ENCODE measurements around the gene CSNK1A1L.

The CSNK1A1L gene

GRCh38 chr13:37107456-37107855 lies 2.0 kb upstream of the CSNK1A1L start:
- Histone ChIP-seq H3K27ac (no peak overlapping the region), H3K36me3 (no peaks in the 10 kb centered on the region), H3K4me3 (ENCODE audit: low read depth, low read length) (no peak overlapping the region), H3K27me3 (ENCODE audit: insufficient read depth, low read depth, severe bottlenecking) (no peaks in the 10 kb centered on the region), H3K9me3 (ENCODE audit: severe bottlenecking) (no peaks in the 10 kb centered on the region)
- no peak for DNase-seq
- TF ChIP-seq CTCF (IDR thresholded peaks at IDR 0.05; ENCODE audit: low read depth, low read length): no peak

- H3K9me3 ChIP-seq (ENCODE audit: severe bottlenecking): no peaks in the 10 kb centered on the region
- H3K27me3 ChIP-seq (ENCODE audit: insufficient read depth, low read depth, severe bottlenecking): no peaks in the 10 kb centered on the region
- H3K36me3 ChIP-seq: no peaks in the 10 kb centered on the region
- H3K4me3 ChIP-seq (ENCODE audit: low read depth, low read length): no peak overlapping the region
- no peak for TF ChIP-seq CTCF (IDR thresholded peaks at IDR 0.05; ENCODE audit: low read depth, low read length)
- no peak for DNase-seq
- H3K27ac ChIP-seq: no peak overlapping the region
Measured at GRCh38 chr13:37106642-37107041, 1.2 kb upstream of the CSNK1A1L start.

- Histone ChIP-seq H3K9me3 (ENCODE audit: severe bottlenecking) (no peaks in the 10 kb centered on the region), H3K4me3 (ENCODE audit: low read depth, low read length) (no peak overlapping the region), H3K36me3 (no peaks in the 10 kb centered on the region), H3K27me3 (ENCODE audit: insufficient read depth, low read depth, severe bottlenecking) (no peaks in the 10 kb centered on the region), H3K27ac (no peak overlapping the region)
- no peak for DNase-seq
- TF ChIP-seq CTCF (IDR thresholded peaks at IDR 0.05; ENCODE audit: low read depth, low read length): no peak
Measured at GRCh38 chr13:37102896-37103295, 2.6 kb downstream of the CSNK1A1L start.

- Histone ChIP-seq H3K9me3 (ENCODE audit: severe bottlenecking) (no peaks in the 10 kb centered on the region), H3K27ac (no peak overlapping the region), H3K27me3 (ENCODE audit: insufficient read depth, low read depth, severe bottlenecking) (no peaks in the 10 kb centered on the region), H3K36me3 (no peaks in the 10 kb centered on the region), H3K4me3 (ENCODE audit: low read depth, low read length) (no peak overlapping the region)
- no peak for TF ChIP-seq CTCF (IDR thresholded peaks at IDR 0.05; ENCODE audit: low read depth, low read length)
- DNase-seq: no peak
Measured at GRCh38 chr13:37101201-37101600, 4.3 kb downstream of the CSNK1A1L start.

GRCh38 chr13:37100731-37101130 lies 4.7 kb downstream of the CSNK1A1L start:
- Histone ChIP-seq H3K27ac (no peak overlapping the region), H3K4me3 (ENCODE audit: low read depth, low read length) (no peak overlapping the region), H3K9me3 (ENCODE audit: severe bottlenecking) (no peaks in the 10 kb centered on the region), H3K36me3 (no peaks in the 10 kb centered on the region), H3K27me3 (ENCODE audit: insufficient read depth, low read depth, severe bottlenecking) (no peaks in the 10 kb centered on the region)
- TF ChIP-seq CTCF (IDR thresholded peaks at IDR 0.05; ENCODE audit: low read depth, low read length): no peak
- no peak for DNase-seq

- no peaks in the 10 kb centered on the region for H3K27me3 ChIP-seq (ENCODE audit: insufficient read depth, low read depth, severe bottlenecking)
- no peak overlapping the region for H3K4me3 ChIP-seq (ENCODE audit: low read depth, low read length)
- no peak overlapping the region for H3K27ac ChIP-seq
- TF ChIP-seq CTCF (IDR thresholded peaks at IDR 0.05; ENCODE audit: low read depth, low read length): no peak
- no peaks in the 10 kb centered on the region for H3K9me3 ChIP-seq (ENCODE audit: severe bottlenecking)
- H3K36me3 ChIP-seq: no peaks in the 10 kb centered on the region
- DNase-seq: no peak
Measured at GRCh38 chr13:37097076-37097475, 8.4 kb downstream of the CSNK1A1L start.

All from WERI-Rb-1 (cell line).